Fibroblast of lung (primary cell): ENCODE measurements around the gene PRRT2.

ENCODE experiments used
- EZH2 ChIP-seq: IDR thresholded peaks from 2 replicates; pipeline ENCODE4 v1.5.1; 2012; ENCODE audit warnings: low read length, control low read depth, mild to moderate bottlenecking; ENCODE audit errors: missing control alignments
- TF ChIP-seq, protein P1 (sequence below), 2 donors: IDR thresholded peaks in 1 of 2; conservative IDR thresholded peaks in 1 of 2; 1 replicate in 1 of 2; 2 replicates in 1 of 2; pipeline ENCODE4 v1.5.1; 2011 to 2012; ENCODE audit warnings: low read length in 2 of 2, control low read depth in 1 of 2, inconsistent platforms in 1 of 2, low read depth in 1 of 2, mild to moderate bottlenecking in 1 of 2

DNA sequence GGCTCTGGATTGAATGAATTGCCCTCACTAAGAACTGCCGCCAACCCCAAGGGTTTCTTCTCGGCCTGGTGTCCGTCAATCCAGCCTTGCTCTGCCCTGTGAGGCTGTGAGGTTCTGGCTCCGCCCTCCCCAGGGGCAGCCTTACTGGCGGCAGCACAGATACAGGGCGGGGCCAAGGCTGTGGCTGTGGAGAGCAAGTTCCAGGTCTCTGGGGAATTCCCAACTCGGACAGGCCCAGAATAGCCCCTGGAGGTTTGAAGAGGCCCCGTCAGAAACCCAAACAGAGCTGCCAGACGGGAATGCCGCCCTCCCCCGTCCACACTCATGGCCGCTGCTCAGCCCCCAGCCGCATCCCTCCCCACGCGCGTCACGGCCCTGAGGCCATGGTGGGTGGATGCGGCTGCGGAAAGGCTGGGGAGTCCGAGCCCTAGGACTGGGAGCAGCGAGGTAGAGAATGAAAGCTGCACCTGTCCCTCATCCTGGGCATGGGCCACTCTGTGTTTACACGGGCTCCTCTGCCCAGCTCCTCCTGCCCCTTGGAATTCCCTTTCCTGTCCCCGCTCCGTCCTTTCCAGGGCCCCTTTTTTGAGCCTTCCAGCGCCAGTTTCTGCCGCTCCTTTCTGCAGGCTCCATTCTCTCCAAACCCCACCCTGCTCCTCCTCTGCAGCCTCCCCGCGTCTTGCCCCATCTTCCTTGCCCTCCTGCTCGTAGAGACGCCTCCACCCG is 660 bp upstream of the PRRT2 start:
- TF ChIP-seq EZH2: no peak
- TF ChIP-seq, protein P1, sequence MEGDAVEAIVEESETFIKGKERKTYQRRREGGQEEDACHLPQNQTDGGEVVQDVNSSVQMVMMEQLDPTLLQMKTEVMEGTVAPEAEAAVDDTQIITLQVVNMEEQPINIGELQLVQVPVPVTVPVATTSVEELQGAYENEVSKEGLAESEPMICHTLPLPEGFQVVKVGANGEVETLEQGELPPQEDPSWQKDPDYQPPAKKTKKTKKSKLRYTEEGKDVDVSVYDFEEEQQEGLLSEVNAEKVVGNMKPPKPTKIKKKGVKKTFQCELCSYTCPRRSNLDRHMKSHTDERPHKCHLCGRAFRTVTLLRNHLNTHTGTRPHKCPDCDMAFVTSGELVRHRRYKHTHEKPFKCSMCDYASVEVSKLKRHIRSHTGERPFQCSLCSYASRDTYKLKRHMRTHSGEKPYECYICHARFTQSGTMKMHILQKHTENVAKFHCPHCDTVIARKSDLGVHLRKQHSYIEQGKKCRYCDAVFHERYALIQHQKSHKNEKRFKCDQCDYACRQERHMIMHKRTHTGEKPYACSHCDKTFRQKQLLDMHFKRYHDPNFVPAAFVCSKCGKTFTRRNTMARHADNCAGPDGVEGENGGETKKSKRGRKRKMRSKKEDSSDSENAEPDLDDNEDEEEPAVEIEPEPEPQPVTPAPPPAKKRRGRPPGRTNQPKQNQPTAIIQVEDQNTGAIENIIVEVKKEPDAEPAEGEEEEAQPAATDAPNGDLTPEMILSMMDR (conservative IDR thresholded peaks at IDR 0.05 in 1 of 2, IDR thresholded peaks at IDR 0.05 in 1 of 2; ENCODE audit: low read depth in 1 of 2, low read length in 2 of 2): no peak
